SK-N-SH (cell line): ENCODE results near the gene HOXC10.
A peak's percentile ranks its signal among the peaks of the same experiment; 100 is the strongest.

Experiments
- CHD2 ChIP-seq: fragments of 150-350 bp; IDR thresholded peaks from 2 replicates; pipeline ENCODE4 v1.6.1; 2018; ENCODE audit warnings: low read length; ENCODE audit not compliant: partially characterized antibody
- EP300 ChIP-seq, 2 experiments: IDR thresholded peaks; 2 replicates each; pipeline versions ENCODE4 v1.4.0 to v1.6.1; 2012; ENCODE audit warnings: borderline replicate concordance in 1 of 2, low read depth in 1 of 2, low read length in 1 of 2
- EZH2phosphoT487 ChIP-seq: fragments of 200-600 bp; sonication (generic); IDR thresholded peaks from 2 replicates; pipeline ENCODE4 v1.6.1; 2017; ENCODE audit warnings: low read depth, mixed run types, mild to moderate bottlenecking, antibody characterized with exemption, moderate library complexity, borderline replicate concordance
- FOSL2 ChIP-seq: IDR thresholded peaks from 2 replicates; pipeline ENCODE4 v1.4.0; 2012; ENCODE audit warnings: low read depth, mild to moderate bottlenecking, moderate library complexity, borderline replicate concordance
- FOXM1 ChIP-seq: IDR thresholded peaks from 2 replicates; pipeline ENCODE4 v1.4.0; 2012; ENCODE audit warnings: low read depth, mild to moderate bottlenecking
- MXI1 ChIP-seq: IDR thresholded peaks from 2 replicates; pipeline ENCODE4 v1.6.1; 2012; ENCODE audit warnings: mild to moderate bottlenecking, low read depth, low read length, improper control_type of control experiment
- NFIC ChIP-seq: IDR thresholded peaks from 2 replicates; pipeline ENCODE4 v1.4.0; 2012; ENCODE audit warnings: borderline replicate concordance
- SIN3A ChIP-seq: IDR thresholded peaks from 2 replicates; pipeline ENCODE4 v1.6.1; 2012; ENCODE audit warnings: low read depth, mild to moderate bottlenecking, low read length, moderate library complexity, borderline replicate concordance
- SMC3 ChIP-seq: IDR thresholded peaks from 2 replicates; pipeline ENCODE4 v1.6.1; 2012; ENCODE audit warnings: low read depth, low read length, improper control_type of control experiment
- TEAD4 ChIP-seq: IDR thresholded peaks from 2 replicates; pipeline ENCODE4 v1.4.0; 2012; ENCODE audit warnings: mild to moderate bottlenecking, borderline replicate concordance; ENCODE audit not compliant: insufficient read depth
- YY1 ChIP-seq: IDR thresholded peaks from 2 replicates; pipeline ENCODE4 v1.4.0; 2012; ENCODE audit warnings: low read depth, mild to moderate bottlenecking
- TF ChIP-seq, protein P1 (sequence below): fragments of 200-600 bp; sonication (generic); IDR thresholded peaks from 2 replicates; pipeline ENCODE4 v1.6.1; 2017; ENCODE audit warnings: antibody characterized with exemption, mild to moderate bottlenecking, moderate library complexity
- TF ChIP-seq, protein P2 (sequence below): fragments of 150-350 bp; IDR thresholded peaks from 2 replicates; pipeline ENCODE4 v1.6.1; 2017; ENCODE audit warnings: antibody characterized with exemption, low read length, low read depth, borderline replicate concordance
- TF ChIP-seq, protein P3 (sequence below): IDR thresholded peaks from 2 replicates; pipeline ENCODE4 v1.6.1; 2012; ENCODE audit warnings: mild to moderate bottlenecking, low read depth, low read length, moderate library complexity

DNA sequence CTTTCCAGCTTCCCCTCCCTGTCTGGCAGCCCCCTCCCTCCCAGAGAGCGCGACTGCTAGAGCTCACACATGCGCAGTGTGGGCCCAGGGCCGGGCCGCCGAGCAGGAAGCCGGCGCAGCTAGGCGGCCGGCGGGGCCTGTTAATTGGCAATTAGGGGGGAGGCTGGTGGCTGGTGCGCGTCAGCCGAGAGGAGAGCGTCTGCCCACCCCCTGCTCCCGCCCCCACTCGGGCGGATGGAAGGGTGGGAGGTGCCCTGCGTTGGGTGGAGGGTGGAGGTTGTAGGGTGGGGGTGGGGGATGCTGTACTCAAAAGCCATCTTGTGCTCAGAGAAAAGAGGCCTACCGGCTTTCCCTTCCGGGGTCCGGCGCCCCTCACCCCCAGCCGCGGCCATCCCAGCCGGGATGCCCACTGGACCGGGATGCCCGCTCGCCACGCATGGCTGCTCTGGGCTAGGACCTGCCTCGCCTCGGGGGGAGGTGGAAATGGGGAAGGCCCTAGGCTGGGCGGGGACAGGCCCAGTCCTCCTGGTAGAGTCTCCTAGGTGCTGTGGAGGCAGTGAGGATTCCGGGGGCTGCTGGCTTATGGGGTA is 33.0 kb downstream of the HOXC10 start:
- TF ChIP-seq SIN3A (peak; percentile 53; the same call in 1 of the 2 replicates), EZH2phosphoT487 (no peak), TEAD4 (no peak), CHD2 (peak; percentile 85), EP300 (IDR thresholded peaks at IDR 0.05; ENCODE audit: borderline replicate concordance in 1 of 2, low read depth in 1 of 2, low read length in 1 of 2) (peak in 1 of 2 experiments; percentile 30; a peak in 1 of 4 replicates), FOXM1 (no peak), YY1 (peak; percentile 77), SMC3 (no peak), MXI1 (no peak; the same call in 1 of the 2 replicates), FOSL2 (no peak), NFIC (no peak)
- TF ChIP-seq, protein P1, sequence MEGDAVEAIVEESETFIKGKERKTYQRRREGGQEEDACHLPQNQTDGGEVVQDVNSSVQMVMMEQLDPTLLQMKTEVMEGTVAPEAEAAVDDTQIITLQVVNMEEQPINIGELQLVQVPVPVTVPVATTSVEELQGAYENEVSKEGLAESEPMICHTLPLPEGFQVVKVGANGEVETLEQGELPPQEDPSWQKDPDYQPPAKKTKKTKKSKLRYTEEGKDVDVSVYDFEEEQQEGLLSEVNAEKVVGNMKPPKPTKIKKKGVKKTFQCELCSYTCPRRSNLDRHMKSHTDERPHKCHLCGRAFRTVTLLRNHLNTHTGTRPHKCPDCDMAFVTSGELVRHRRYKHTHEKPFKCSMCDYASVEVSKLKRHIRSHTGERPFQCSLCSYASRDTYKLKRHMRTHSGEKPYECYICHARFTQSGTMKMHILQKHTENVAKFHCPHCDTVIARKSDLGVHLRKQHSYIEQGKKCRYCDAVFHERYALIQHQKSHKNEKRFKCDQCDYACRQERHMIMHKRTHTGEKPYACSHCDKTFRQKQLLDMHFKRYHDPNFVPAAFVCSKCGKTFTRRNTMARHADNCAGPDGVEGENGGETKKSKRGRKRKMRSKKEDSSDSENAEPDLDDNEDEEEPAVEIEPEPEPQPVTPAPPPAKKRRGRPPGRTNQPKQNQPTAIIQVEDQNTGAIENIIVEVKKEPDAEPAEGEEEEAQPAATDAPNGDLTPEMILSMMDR, result no peak
- TF ChIP-seq, protein P2, sequence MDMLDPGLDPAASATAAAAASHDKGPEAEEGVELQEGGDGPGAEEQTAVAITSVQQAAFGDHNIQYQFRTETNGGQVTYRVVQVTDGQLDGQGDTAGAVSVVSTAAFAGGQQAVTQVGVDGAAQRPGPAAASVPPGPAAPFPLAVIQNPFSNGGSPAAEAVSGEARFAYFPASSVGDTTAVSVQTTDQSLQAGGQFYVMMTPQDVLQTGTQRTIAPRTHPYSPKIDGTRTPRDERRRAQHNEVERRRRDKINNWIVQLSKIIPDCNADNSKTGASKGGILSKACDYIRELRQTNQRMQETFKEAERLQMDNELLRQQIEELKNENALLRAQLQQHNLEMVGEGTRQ, result no peak
- TF ChIP-seq, protein P3, sequence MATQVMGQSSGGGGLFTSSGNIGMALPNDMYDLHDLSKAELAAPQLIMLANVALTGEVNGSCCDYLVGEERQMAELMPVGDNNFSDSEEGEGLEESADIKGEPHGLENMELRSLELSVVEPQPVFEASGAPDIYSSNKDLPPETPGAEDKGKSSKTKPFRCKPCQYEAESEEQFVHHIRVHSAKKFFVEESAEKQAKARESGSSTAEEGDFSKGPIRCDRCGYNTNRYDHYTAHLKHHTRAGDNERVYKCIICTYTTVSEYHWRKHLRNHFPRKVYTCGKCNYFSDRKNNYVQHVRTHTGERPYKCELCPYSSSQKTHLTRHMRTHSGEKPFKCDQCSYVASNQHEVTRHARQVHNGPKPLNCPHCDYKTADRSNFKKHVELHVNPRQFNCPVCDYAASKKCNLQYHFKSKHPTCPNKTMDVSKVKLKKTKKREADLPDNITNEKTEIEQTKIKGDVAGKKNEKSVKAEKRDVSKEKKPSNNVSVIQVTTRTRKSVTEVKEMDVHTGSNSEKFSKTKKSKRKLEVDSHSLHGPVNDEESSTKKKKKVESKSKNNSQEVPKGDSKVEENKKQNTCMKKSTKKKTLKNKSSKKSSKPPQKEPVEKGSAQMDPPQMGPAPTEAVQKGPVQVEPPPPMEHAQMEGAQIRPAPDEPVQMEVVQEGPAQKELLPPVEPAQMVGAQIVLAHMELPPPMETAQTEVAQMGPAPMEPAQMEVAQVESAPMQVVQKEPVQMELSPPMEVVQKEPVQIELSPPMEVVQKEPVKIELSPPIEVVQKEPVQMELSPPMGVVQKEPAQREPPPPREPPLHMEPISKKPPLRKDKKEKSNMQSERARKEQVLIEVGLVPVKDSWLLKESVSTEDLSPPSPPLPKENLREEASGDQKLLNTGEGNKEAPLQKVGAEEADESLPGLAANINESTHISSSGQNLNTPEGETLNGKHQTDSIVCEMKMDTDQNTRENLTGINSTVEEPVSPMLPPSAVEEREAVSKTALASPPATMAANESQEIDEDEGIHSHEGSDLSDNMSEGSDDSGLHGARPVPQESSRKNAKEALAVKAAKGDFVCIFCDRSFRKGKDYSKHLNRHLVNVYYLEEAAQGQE, result no peak
